SIG-M5 treated with dmso at 0.1 percent for 504 hours (cell line): Measurements from ENCODE around the gene MAN1A2.
"Not testable (repeated sequence)": the region's sequence is repeated elsewhere in the genome, so short reads cannot be mapped to it uniquely, and the experiment has no call there.

ENCODE experiments used
- DNase-seq: peaks from one replicate; lab custom pipeline; 2025; ENCODE audit not compliant: unreplicated experiment; lab: John Stamatoyannopoulos, UW

The MAN1A2 gene

GRCh38 chr1:117396636-117397035, 29.4 kb downstream of the MAN1A2 start:
- DNase-seq, result no peak

GRCh38 chr1:117398957-117399356, 31.7 kb downstream of the MAN1A2 start:
- peak; percentile 16 for DNase-seq

- DNase-seq, result no peak
These were observed 34.5 kb downstream of the MAN1A2 start for GRCh38 chr1:117401761-117402160.

GRCh38 chr1:117403597-117403996, 36.3 kb downstream of the MAN1A2 start:
- no peak for DNase-seq

- DNase-seq, result no peak
These were observed 37.8 kb downstream of the MAN1A2 start for GRCh38 chr1:117405042-117405441.

GRCh38 chr1:117412472-117412871, 45.2 kb downstream of the MAN1A2 start:
- DNase-seq, result no peak

- no peak for DNase-seq
These were observed 46.2 kb downstream of the MAN1A2 start for GRCh38 chr1:117413412-117413811.

GRCh38 chr1:117414943-117415342, 47.7 kb downstream of the MAN1A2 start:
- no peak for DNase-seq

GRCh38 chr1:117416004-117416403, 48.8 kb downstream of the MAN1A2 start:
- DNase-seq, result no peak

- no peak for DNase-seq
These were observed 49.4 kb downstream of the MAN1A2 start for GRCh38 chr1:117416546-117417125.

GRCh38 chr1:117425050-117425734, 57.9 kb downstream of the MAN1A2 start:
- DNase-seq, result no peak

- DNase-seq, result no peak
These were observed 60.0 kb downstream of the MAN1A2 start for GRCh38 chr1:117427297-117427696.

GRCh38 chr1:117433943-117434342, 66.7 kb downstream of the MAN1A2 start:
- no peak for DNase-seq

- no peak for DNase-seq
These were observed 69.3 kb downstream of the MAN1A2 start for GRCh38 chr1:117436513-117436912.

GRCh38 chr1:117447661-117448060, 80.4 kb downstream of the MAN1A2 start:
- no peak for DNase-seq

- no peak for DNase-seq
These were observed 85.0 kb downstream of the MAN1A2 start for GRCh38 chr1:117452216-117452615.

GRCh38 chr1:117453958-117454357, 86.7 kb downstream of the MAN1A2 start:
- DNase-seq, result no peak

- DNase-seq, result not testable (repeated sequence)
These were observed 91.2 kb downstream of the MAN1A2 start for GRCh38 chr1:117458410-117458809.

- DNase-seq, result no peak
These were observed 99.5 kb downstream of the MAN1A2 start for GRCh38 chr1:117466761-117467160.

- DNase-seq, result no peak
These were observed 100.1 kb downstream of the MAN1A2 start for GRCh38 chr1:117467336-117467735.

- DNase-seq, result no peak
These were observed 105.8 kb downstream of the MAN1A2 start for GRCh38 chr1:117473063-117473462.

- DNase-seq, result not testable (repeated sequence)
These were observed 108.2 kb downstream of the MAN1A2 start for GRCh38 chr1:117475495-117475894.

GRCh38 chr1:117479086-117479485, 111.8 kb downstream of the MAN1A2 start:
- DNase-seq, result no peak
